Measurements from ENCODE around the gene FAM136A. TPM values are rescaled to one million over a fixed set of nuclear protein-coding genes. Genes with fewer than 3 reads are reported as not detected.
"Not testable (repeated sequence)": the region's sequence is repeated elsewhere in the genome, so short reads cannot be mapped to it uniquely, and the experiment has no call there.

FAM136A gene
- total RNA-seq, 3 donors from 2014 or later, result 107 to 140 (median 117) TPM

- H3K36me3 Mint-ChIP-seq (ENCODE audit: insufficient read depth), result no peaks in the 10 kb centered on the region
- no peaks in the 10 kb centered on the region for H3K9me3 Mint-ChIP-seq
- DNase-seq, result no peak
- peaks cover 10% of the 10 kb centered on the region for H3K27me3 Mint-ChIP-seq (ENCODE audit: low read depth)
- H3K4me1 Mint-ChIP-seq (ENCODE audit: low read depth), result no peaks in the 10 kb centered on the region
- H3K4me3 Mint-ChIP-seq, result no peak overlapping the region
- no peak for ATAC-seq
Observed at GRCh38 chr2:70314640-70315039, 12.8 kb upstream of the FAM136A start.

GRCh38 chr2:70312560-70312959 is 10.7 kb upstream of the FAM136A start:
- no peak for ATAC-seq

GRCh38 chr2:70310899-70311298 is 9.0 kb upstream of the FAM136A start:
- H3K9me3 Mint-ChIP-seq, result no peaks in the 10 kb centered on the region
- DNase-seq, result no peak
- ATAC-seq, result no peak
- H3K4me3 Mint-ChIP-seq, result no peak overlapping the region
- H3K36me3 Mint-ChIP-seq (ENCODE audit: insufficient read depth), result no peaks in the 10 kb centered on the region
- no peaks in the 10 kb centered on the region for H3K4me1 Mint-ChIP-seq (ENCODE audit: low read depth)
- peaks cover 6% of the 10 kb centered on the region for H3K27me3 Mint-ChIP-seq (ENCODE audit: low read depth)

More at GRCh38 chr2:70312560-70312959, 10.7 kb upstream of the FAM136A start:
- DNase-seq, result no peak
- Mint-ChIP-seq H3K9me3 (no peaks in the 10 kb centered on the region), H3K36me3 (ENCODE audit: insufficient read depth) (no peaks in the 10 kb centered on the region), H3K27me3 (ENCODE audit: low read depth) (peaks cover 6% of the 10 kb centered on the region), H3K4me3 (no peak overlapping the region), H3K4me1 (ENCODE audit: low read depth) (no peaks in the 10 kb centered on the region)

- Mint-ChIP-seq H3K27me3 (ENCODE audit: low read depth) (peaks cover 2% of the 10 kb centered on the region), H3K4me1 (ENCODE audit: low read depth) (peaks cover 14% of the 10 kb centered on the region), H3K4me3 (no peak overlapping the region), H3K36me3 (ENCODE audit: insufficient read depth) (peaks cover 3% of the 10 kb centered on the region), H3K9me3 (no peaks in the 10 kb centered on the region)
- DNase-seq, result no peak
- no peak for ATAC-seq
Observed at GRCh38 chr2:70305531-70305930, 3.7 kb upstream of the FAM136A start.

GRCh38 chr2:70304498-70304897 is 2.6 kb upstream of the FAM136A start:
- DNase-seq (no peak), ATAC-seq (no peak)
- Mint-ChIP-seq H3K36me3 (ENCODE audit: insufficient read depth) (peaks cover 8% of the 10 kb centered on the region), H3K9me3 (no peaks in the 10 kb centered on the region), H3K27me3 (ENCODE audit: low read depth) (no peaks in the 10 kb centered on the region), H3K4me1 (ENCODE audit: low read depth) (peaks cover 15% of the 10 kb centered on the region), H3K4me3 (no peak overlapping the region)

- Mint-ChIP-seq H3K27me3 (ENCODE audit: low read depth) (no peaks in the 10 kb centered on the region), H3K4me1 (ENCODE audit: low read depth) (peaks cover 20% of the 10 kb centered on the region), H3K36me3 (ENCODE audit: insufficient read depth) (peaks cover 18% of the 10 kb centered on the region), H3K4me3 (no peak overlapping the region), H3K9me3 (no peaks in the 10 kb centered on the region)
- ATAC-seq (no peak), DNase-seq (no peak)
Observed at GRCh38 chr2:70303186-70303585, 1.3 kb upstream of the FAM136A start.

- H3K4me3 Mint-ChIP-seq, result peak overlapping the region; percentile 92
- H3K4me1 Mint-ChIP-seq (ENCODE audit: low read depth), result peaks cover 21% of the 10 kb centered on the region
- not testable (repeated sequence) for H3K27me3 Mint-ChIP-seq (ENCODE audit: low read depth); ATAC-seq; H3K9me3 Mint-ChIP-seq; DNase-seq
- peaks cover 23% of the 10 kb centered on the region for H3K36me3 Mint-ChIP-seq (ENCODE audit: insufficient read depth)
Observed at GRCh38 chr2:70302195-70302546, 304 bp upstream of the FAM136A start.

- Mint-ChIP-seq H3K9me3 (no peaks in the 10 kb centered on the region), H3K4me1 (ENCODE audit: low read depth) (peaks cover 22% of the 10 kb centered on the region), H3K27me3 (ENCODE audit: low read depth) (no peaks in the 10 kb centered on the region), H3K4me3 (peak overlapping the region; percentile 92), H3K36me3 (ENCODE audit: insufficient read depth) (peaks cover 26% of the 10 kb centered on the region)
- no peak for ATAC-seq
- DNase-seq, result no peak
Observed at GRCh38 chr2:70300771-70301343, 1.0 kb downstream of the FAM136A start.

GRCh38 chr2:70297828-70298227 is 4.0 kb downstream of the FAM136A start:
- Mint-ChIP-seq H3K36me3 (ENCODE audit: insufficient read depth) (peaks cover 27% of the 10 kb centered on the region), H3K4me1 (ENCODE audit: low read depth) (peaks cover 19% of the 10 kb centered on the region)
- not testable (repeated sequence) for H3K4me3 Mint-ChIP-seq; H3K9me3 Mint-ChIP-seq; DNase-seq; ATAC-seq; H3K27me3 Mint-ChIP-seq (ENCODE audit: low read depth)

- peaks cover 33% of the 10 kb centered on the region for H3K4me1 Mint-ChIP-seq (ENCODE audit: low read depth)
- ATAC-seq (no peak), DNase-seq (no peak)
- H3K27me3 Mint-ChIP-seq (ENCODE audit: low read depth), result no peaks in the 10 kb centered on the region
- H3K9me3 Mint-ChIP-seq, result no peaks in the 10 kb centered on the region
- H3K36me3 Mint-ChIP-seq (ENCODE audit: insufficient read depth), result peaks cover 47% of the 10 kb centered on the region
- H3K4me3 Mint-ChIP-seq, result no peak overlapping the region
Observed at GRCh38 chr2:70283500-70284191, 18.2 kb downstream of the FAM136A start.

- Mint-ChIP-seq H3K4me3 (no peak overlapping the region), H3K4me1 (ENCODE audit: low read depth) (peaks cover 26% of the 10 kb centered on the region), H3K27me3 (ENCODE audit: low read depth) (no peaks in the 10 kb centered on the region), H3K9me3 (no peaks in the 10 kb centered on the region), H3K36me3 (ENCODE audit: insufficient read depth) (peaks cover 40% of the 10 kb centered on the region)
- ATAC-seq (no peak), DNase-seq (no peak)
Observed at GRCh38 chr2:70282439-70282838, 19.4 kb downstream of the FAM136A start.

- DNase-seq, result no peak
- Mint-ChIP-seq H3K27me3 (ENCODE audit: low read depth) (no peaks in the 10 kb centered on the region), H3K4me1 (ENCODE audit: low read depth) (peaks cover 13% of the 10 kb centered on the region), H3K36me3 (ENCODE audit: insufficient read depth) (peaks cover 31% of the 10 kb centered on the region), H3K4me3 (no peak overlapping the region), H3K9me3 (no peaks in the 10 kb centered on the region)
- ATAC-seq, result no peak
Observed at GRCh38 chr2:70280242-70280798, 21.5 kb downstream of the FAM136A start.

- Mint-ChIP-seq H3K4me3 (no peak overlapping the region), H3K27me3 (ENCODE audit: low read depth) (no peaks in the 10 kb centered on the region), H3K36me3 (ENCODE audit: insufficient read depth) (peaks cover 32% of the 10 kb centered on the region), H3K9me3 (no peaks in the 10 kb centered on the region), H3K4me1 (ENCODE audit: low read depth) (peaks cover 9% of the 10 kb centered on the region)
- DNase-seq, result no peak
- ATAC-seq, result no peak
Observed at GRCh38 chr2:70270323-70270722, 31.5 kb downstream of the FAM136A start.

- H3K27me3 Mint-ChIP-seq (ENCODE audit: low read depth); ATAC-seq; H3K4me3 Mint-ChIP-seq; H3K4me1 Mint-ChIP-seq (ENCODE audit: low read depth); DNase-seq; H3K9me3 Mint-ChIP-seq: not testable (repeated sequence)
- H3K36me3 Mint-ChIP-seq (ENCODE audit: insufficient read depth), result peaks cover 26% of the 10 kb centered on the region
Observed at GRCh38 chr2:70269422-70270302, 32.2 kb downstream of the FAM136A start.
